SK-N-SH (cell line): ENCODE data around the gene MFSD11.

Experiments used
- CTCF ChIP-seq: fragments of 200-600 bp; sonication (generic); IDR thresholded peaks from 2 replicates; pipeline ENCODE4 v1.6.1; 2017; ENCODE audit warnings: antibody characterized with exemption, mild to moderate bottlenecking, moderate library complexity
- FOXM1 ChIP-seq: IDR thresholded peaks from 2 replicates; pipeline ENCODE4 v1.4.0; 2012; ENCODE audit warnings: low read depth, mild to moderate bottlenecking
- RFX5 ChIP-seq: IDR thresholded peaks from 2 replicates; pipeline ENCODE4 v1.6.1; 2012; ENCODE audit warnings: mild to moderate bottlenecking, improper control_type of control experiment, low read length
- TAF1 ChIP-seq: IDR thresholded peaks from 2 replicates; pipeline ENCODE4 v1.6.1; 2012; ENCODE audit warnings: low read depth, mild to moderate bottlenecking, low read length, moderate library complexity, borderline replicate concordance
- TEAD4 ChIP-seq: IDR thresholded peaks from 2 replicates; pipeline ENCODE4 v1.4.0; 2012; ENCODE audit warnings: mild to moderate bottlenecking, borderline replicate concordance; ENCODE audit not compliant: insufficient read depth
- TF ChIP-seq, protein P1 (sequence below): fragments of 150-350 bp; IDR thresholded peaks from 2 replicates; pipeline ENCODE4 v1.6.1; 2017; ENCODE audit warnings: antibody characterized with exemption, low read length, low read depth, borderline replicate concordance

GRCh38 chr17:76702076-76702475 is 35.8 kb upstream of the MFSD11 start:
- TF ChIP-seq, protein P1, sequence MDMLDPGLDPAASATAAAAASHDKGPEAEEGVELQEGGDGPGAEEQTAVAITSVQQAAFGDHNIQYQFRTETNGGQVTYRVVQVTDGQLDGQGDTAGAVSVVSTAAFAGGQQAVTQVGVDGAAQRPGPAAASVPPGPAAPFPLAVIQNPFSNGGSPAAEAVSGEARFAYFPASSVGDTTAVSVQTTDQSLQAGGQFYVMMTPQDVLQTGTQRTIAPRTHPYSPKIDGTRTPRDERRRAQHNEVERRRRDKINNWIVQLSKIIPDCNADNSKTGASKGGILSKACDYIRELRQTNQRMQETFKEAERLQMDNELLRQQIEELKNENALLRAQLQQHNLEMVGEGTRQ, result no peak
- TF ChIP-seq CTCF (no peak), FOXM1 (no peak), TAF1 (no peak), TEAD4 (no peak), RFX5 (no peak)
